ENCODE results near the gene UBE2G1. TPM values are rescaled to one million over a fixed set of nuclear protein-coding genes. Genes with fewer than 3 reads are reported as not detected.
A peak's percentile ranks its signal among the peaks of the same experiment; 100 is the strongest.

The UBE2G1 gene
- total and polyA plus RNA-seq, 9 of the 15 experiments (the other 6 are each of a cell fraction or from before 2014, with no cell fraction given): 10.1 to 65.9 (median 29.7) TPM

DNA sequence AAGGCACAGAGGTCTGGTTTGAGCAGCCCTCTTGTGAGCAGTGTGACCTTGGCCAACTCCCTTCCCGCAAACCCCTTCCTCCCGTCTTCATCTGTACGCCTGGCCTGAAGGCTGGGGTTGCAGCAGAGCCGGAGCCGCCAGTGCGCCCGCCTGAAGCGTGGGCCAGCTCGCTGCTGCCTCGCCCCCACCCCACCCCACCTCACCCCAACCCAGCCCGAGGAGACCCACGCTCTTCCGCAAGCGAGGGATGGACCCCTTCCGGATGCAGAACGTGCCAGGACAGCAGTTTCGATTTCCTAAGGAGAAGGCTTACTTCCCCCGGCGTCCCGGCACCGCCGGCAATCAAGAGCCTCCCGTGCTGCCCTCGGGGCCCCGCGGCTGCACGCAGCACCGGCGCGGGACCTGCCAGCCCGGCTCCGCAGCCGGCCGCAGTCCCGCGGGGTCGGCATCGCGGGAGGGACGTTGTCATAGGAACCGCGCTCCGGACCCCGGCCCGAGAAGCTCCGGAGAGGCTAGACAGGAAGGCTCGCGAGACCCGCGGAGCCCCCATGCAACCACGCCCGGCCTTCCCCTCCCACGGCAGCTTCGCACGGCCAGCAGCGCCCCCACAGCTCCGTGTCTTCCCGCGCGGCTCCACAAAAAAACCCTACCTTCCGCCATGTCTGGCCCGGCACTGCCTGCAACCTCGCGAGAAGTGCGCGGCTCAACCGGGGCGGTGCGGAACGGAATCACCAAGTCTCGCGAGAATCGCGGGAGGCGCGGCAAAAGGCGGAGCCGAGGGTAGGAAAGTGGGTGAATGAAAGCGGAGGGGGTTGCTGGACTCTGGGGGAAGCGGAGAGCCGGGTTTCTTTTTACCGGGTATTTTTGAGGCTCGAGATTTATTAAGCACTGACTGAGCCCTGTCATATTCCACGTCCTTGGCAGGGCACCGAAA is 102.9 kb downstream of the UBE2G1 start, which contains the start of gene ANKFY1 (continued):
- TF ChIP-seq BCOR (IDR thresholded peaks at IDR 0.05): no peak
- TF ChIP-seq FOXK1 (CRISPR knock-in tag; IDR thresholded peaks at IDR 0.05; ENCODE audit: borderline replicate concordance): no peak
- TF ChIP-seq ZFX (CRISPR knock-in tag; IDR thresholded peaks at IDR 0.05): peak; percentile 57
- TF ChIP-seq, protein P1, sequence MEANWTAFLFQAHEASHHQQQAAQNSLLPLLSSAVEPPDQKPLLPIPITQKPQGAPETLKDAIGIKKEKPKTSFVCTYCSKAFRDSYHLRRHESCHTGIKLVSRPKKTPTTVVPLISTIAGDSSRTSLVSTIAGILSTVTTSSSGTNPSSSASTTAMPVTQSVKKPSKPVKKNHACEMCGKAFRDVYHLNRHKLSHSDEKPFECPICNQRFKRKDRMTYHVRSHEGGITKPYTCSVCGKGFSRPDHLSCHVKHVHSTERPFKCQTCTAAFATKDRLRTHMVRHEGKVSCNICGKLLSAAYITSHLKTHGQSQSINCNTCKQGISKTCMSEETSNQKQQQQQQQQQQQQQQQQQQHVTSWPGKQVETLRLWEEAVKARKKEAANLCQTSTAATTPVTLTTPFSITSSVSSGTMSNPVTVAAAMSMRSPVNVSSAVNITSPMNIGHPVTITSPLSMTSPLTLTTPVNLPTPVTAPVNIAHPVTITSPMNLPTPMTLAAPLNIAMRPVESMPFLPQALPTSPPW (CRISPR knock-in tag; IDR thresholded peaks at IDR 0.05): peak; percentile 72
- no peak for TF ChIP-seq ZNF184 (CRISPR knock-in tag; IDR thresholded peaks at IDR 0.05)
- peak; percentile 98 for TF ChIP-seq ARHGAP35 (IDR thresholded peaks at IDR 0.05; ENCODE audit: partially characterized antibody)
- TF ChIP-seq, protein P2, sequence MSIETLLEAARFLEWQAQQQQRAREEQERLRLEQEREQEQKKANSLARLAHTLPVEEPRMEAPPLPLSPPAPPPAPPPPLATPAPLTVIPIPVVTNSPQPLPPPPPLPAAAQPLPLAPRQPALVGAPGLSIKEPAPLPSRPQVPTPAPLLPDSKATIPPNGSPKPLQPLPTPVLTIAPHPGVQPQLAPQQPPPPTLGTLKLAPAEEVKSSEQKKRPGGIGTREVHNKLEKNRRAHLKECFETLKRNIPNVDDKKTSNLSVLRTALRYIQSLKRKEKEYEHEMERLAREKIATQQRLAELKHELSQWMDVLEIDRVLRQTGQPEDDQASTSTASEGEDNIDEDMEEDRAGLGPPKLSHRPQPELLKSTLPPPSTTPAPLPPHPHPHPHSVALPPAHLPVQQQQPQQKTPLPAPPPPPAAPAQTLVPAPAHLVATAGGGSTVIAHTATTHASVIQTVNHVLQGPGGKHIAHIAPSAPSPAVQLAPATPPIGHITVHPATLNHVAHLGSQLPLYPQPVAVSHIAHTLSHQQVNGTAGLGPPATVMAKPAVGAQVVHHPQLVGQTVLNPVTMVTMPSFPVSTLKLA (conservative IDR thresholded peaks at IDR 0.05): peak; percentile 39 to 64; a peak in 2 of 4 replicates
- TF ChIP-seq ETV6 (IDR thresholded peaks at IDR 0.05; ENCODE audit: borderline replicate concordance in 1 of 2, low read depth in 2 of 2, low read length in 1 of 2): no peak
- no peak for TF ChIP-seq ETV6 (CRISPR knock-in tag; IDR thresholded peaks at IDR 0.05; ENCODE audit: borderline replicate concordance)
- no peak for TF ChIP-seq RBM22 (IDR thresholded peaks at IDR 0.05; ENCODE audit: low read depth, low read length, poor library complexity, severe bottlenecking)
- no peak for TF ChIP-seq ZNF764 (CRISPR knock-in tag; IDR thresholded peaks at IDR 0.05; ENCODE audit: low read depth)
- peak; percentile 92 for TF ChIP-seq CXXC5 (CRISPR knock-in tag; IDR thresholded peaks at IDR 0.05)
- no peak for TF ChIP-seq ZNF347 (CRISPR knock-in tag; IDR thresholded peaks at IDR 0.05; ENCODE audit: low read depth)
- TF ChIP-seq FOXP1 (CRISPR knock-in tag; IDR thresholded peaks at IDR 0.05): 0 out of 2 replicates have a peak, but pooled peaks have one; percentile 42
- TF ChIP-seq PHF21A (IDR thresholded peaks at IDR 0.05; ENCODE audit: borderline replicate concordance, low read depth): no peak
- no peak for TF ChIP-seq ZNF431 (CRISPR knock-in tag; IDR thresholded peaks at IDR 0.05)
- TF ChIP-seq, protein P3, sequence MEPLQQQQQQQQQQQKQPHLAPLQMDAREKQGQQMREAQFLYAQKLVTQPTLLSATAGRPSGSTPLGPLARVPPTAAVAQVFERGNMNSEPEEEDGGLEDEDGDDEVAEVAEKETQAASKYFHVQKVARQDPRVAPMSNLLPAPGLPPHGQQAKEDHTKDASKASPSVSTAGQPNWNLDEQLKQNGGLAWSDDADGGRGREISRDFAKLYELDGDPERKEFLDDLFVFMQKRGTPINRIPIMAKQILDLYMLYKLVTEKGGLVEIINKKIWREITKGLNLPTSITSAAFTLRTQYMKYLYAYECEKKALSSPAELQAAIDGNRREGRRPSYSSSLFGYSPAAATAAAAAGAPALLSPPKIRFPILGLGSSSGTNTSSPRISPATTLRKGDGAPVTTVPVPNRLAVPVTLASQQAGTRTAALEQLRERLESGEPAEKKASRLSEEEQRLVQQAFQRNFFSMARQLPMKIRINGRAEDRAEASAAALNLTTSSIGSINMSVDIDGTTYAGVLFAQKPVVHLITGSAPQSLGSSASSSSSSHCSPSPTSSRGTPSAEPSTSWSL (CRISPR knock-in tag; IDR thresholded peaks at IDR 0.05; ENCODE audit: borderline replicate concordance): no peak
- TF ChIP-seq GABPA (tag; conservative IDR thresholded peaks at IDR 0.05; ENCODE audit: low read depth): peak; percentile 46; the same call in 1 of the 2 replicates
- peak; percentile 93 for TF ChIP-seq POLR2G (IDR thresholded peaks at IDR 0.05; ENCODE audit: low read depth, low read length)
- no peak for TF ChIP-seq CBX2 (IDR thresholded peaks at IDR 0.05; ENCODE audit: insufficient read depth, low read length, poor library complexity, severe bottlenecking)
- TF ChIP-seq ZNF174 (CRISPR knock-in tag; IDR thresholded peaks at IDR 0.05): no peak
- no peak for TF ChIP-seq MYNN (IDR thresholded peaks at IDR 0.05)
- no peak for TF ChIP-seq MYNN (CRISPR knock-in tag; IDR thresholded peaks at IDR 0.05)
- no peak for TF ChIP-seq BHLHE40 (IDR thresholded peaks at IDR 0.05; ENCODE audit: low read length)

Data from K562 (cell line).